SK-N-SH (cell line): ENCODE data around the gene CTSH. TPM values are rescaled to one million over a fixed set of nuclear protein-coding genes. Genes with fewer than 3 reads are reported as not detected.

Experiments used
- CTCF ChIA-PET: fragments of 300-600, 350-600 bp; formaldehyde crosslinking; extraction: SDS; loops from one replicate; lab custom pipeline; 2021; lab: Yijun Ruan, JAX
- POLR2A ChIA-PET: fragments of 350-600 bp; sonication (Branson Sonifier 250); formaldehyde crosslinking; extraction: SDS; loops from one replicate; lab custom pipeline; 2020; ENCODE audit warnings: antibody characterized with exemption, inconsistent platforms; lab: Yijun Ruan, JAX
- DNase-seq: peaks from one replicate; pipeline ENCODE4 v3.0.0; 2012
- H2AFZ ChIP-seq: fragments of 200-600 bp; sonication (generic); 2 replicates; pipeline ENCODE4 v1.8.1; 2016; ENCODE audit warnings: antibody characterized with exemption, mild to moderate bottlenecking, low read depth
- H3F3A ChIP-seq: fragments of 200-600 bp; sonication (generic); replicated peaks from 2 replicates; pipeline ENCODE3; 2016; ENCODE audit warnings: antibody characterized with exemption, mild to moderate bottlenecking; ENCODE audit not compliant: insufficient read depth
- H3K27ac ChIP-seq, 2 experiments: fragments of 200-500 bp in 1 of 2; fragments of 200-600 bp in 1 of 2; sonication (Bioruptor generic) in 1 of 2; sonication (generic), shearing (Covaris generic) in 1 of 2; 2 replicates each; pipeline versions ENCODE4 v1.5.1 to v1.6.1; 2014 to 2016; ENCODE audit warnings: low read depth in 2 of 2, inconsistent platforms in 1 of 2, low read length in 1 of 2, mild to moderate bottlenecking in 1 of 2, mixed read lengths in 1 of 2
- H3K27me3 ChIP-seq: fragments of 200-600 bp; sonication (generic), shearing (Covaris generic); 2 replicates; pipeline ENCODE4 v1.6.1; 2016; ENCODE audit warnings: mixed run types; ENCODE audit not compliant: insufficient read depth
- H3K36me3 ChIP-seq, 2 experiments: fragments of 200-500 bp in 1 of 2; fragments of 200-600 bp in 1 of 2; sonication (Bioruptor generic) in 1 of 2; sonication (generic) in 1 of 2; replicated peaks in 1 of 2; 2 replicates each; pipeline versions ENCODE3 to v1.5.1; 2014 to 2016; ENCODE audit warnings: low read length in 1 of 2, mild to moderate bottlenecking in 1 of 2; ENCODE audit not compliant: insufficient read depth in 2 of 2, control insufficient read depth in 1 of 2
- H3K4me1 ChIP-seq, 2 experiments: fragments of 200-500 bp in 1 of 2; fragments of 200-600 bp in 1 of 2; sonication (Bioruptor generic) in 1 of 2; sonication (generic), shearing (Covaris generic) in 1 of 2; 2 replicates each; pipeline versions ENCODE4 v1.5.1 to v1.6.1; 2014 to 2016; ENCODE audit warnings: low read depth in 1 of 2, low read length in 1 of 2, mixed run types in 1 of 2; ENCODE audit not compliant: insufficient read depth in 2 of 2, control insufficient read depth in 1 of 2
- H3K4me2 ChIP-seq: fragments of 200-600 bp; sonication (generic), shearing (Covaris generic); 2 replicates; pipeline ENCODE4 v1.6.1; 2017; ENCODE audit warnings: mixed run types
- H3K4me3 ChIP-seq, 2 experiments: fragments of 200-500 bp in 1 of 2; fragments of 200-600 bp in 1 of 2; sonication (Bioruptor generic) in 1 of 2; sonication (generic), shearing (Covaris generic) in 1 of 2; 2 replicates each; pipeline versions ENCODE4 v1.5.1 to v1.8.1; 2014 to 2016; ENCODE audit warnings: low read depth in 2 of 2, inconsistent platforms in 1 of 2, low read length in 1 of 2, mild to moderate bottlenecking in 1 of 2, mixed read lengths in 1 of 2, moderate library complexity in 1 of 2
- H3K79me2 ChIP-seq: fragments of 200-600 bp; sonication (generic); 2 replicates; pipeline ENCODE4 v1.8.1; 2017; ENCODE audit warnings: mild to moderate bottlenecking; ENCODE audit not compliant: insufficient read depth
- H3K9ac ChIP-seq: fragments of 200-600 bp; sonication (generic); 2 replicates; pipeline ENCODE4 v1.6.1; 2017; ENCODE audit warnings: mixed run types
- H3K9me2 ChIP-seq: fragments of 200-600 bp; sonication (generic); 2 replicates; pipeline ENCODE4 v1.6.1; 2017; ENCODE audit warnings: mixed run types
- H3K9me3 ChIP-seq: fragments of 200-600 bp; sonication (generic); 2 replicates; pipeline ENCODE4 v1.6.1; 2017; ENCODE audit warnings: mixed run types, mild to moderate bottlenecking, moderate library complexity
- H4K20me1 ChIP-seq: fragments of 200-600 bp; sonication (generic); 2 replicates; pipeline ENCODE4 v1.6.1; 2017; ENCODE audit warnings: mild to moderate bottlenecking, mixed run types; ENCODE audit not compliant: insufficient read depth
- ELF1 ChIP-seq: IDR thresholded peaks from 2 replicates; pipeline ENCODE4 v1.4.0; 2012
- FOSL2 ChIP-seq: IDR thresholded peaks from 2 replicates; pipeline ENCODE4 v1.4.0; 2012; ENCODE audit warnings: low read depth, mild to moderate bottlenecking, moderate library complexity, borderline replicate concordance
- FOXM1 ChIP-seq: IDR thresholded peaks from 2 replicates; pipeline ENCODE4 v1.4.0; 2012; ENCODE audit warnings: low read depth, mild to moderate bottlenecking
- GABPA ChIP-seq: IDR thresholded peaks from 2 replicates; pipeline ENCODE4 v1.4.0; 2012; ENCODE audit warnings: low read depth, mild to moderate bottlenecking
- MEF2A ChIP-seq: IDR thresholded peaks from 2 replicates; pipeline ENCODE4 v1.4.0; 2012; ENCODE audit warnings: low read depth, borderline replicate concordance
- MXI1 ChIP-seq: IDR thresholded peaks from 2 replicates; pipeline ENCODE4 v1.6.1; 2012; ENCODE audit warnings: mild to moderate bottlenecking, low read depth, low read length, improper control_type of control experiment
- RCOR1 ChIP-seq: fragments of 150-350 bp; IDR thresholded peaks from 2 replicates; pipeline ENCODE4 v1.6.1; 2017; ENCODE audit warnings: antibody characterized with exemption, low read length
- RFX5 ChIP-seq: IDR thresholded peaks from 2 replicates; pipeline ENCODE4 v1.6.1; 2012; ENCODE audit warnings: mild to moderate bottlenecking, improper control_type of control experiment, low read length
- TEAD4 ChIP-seq: IDR thresholded peaks from 2 replicates; pipeline ENCODE4 v1.4.0; 2012; ENCODE audit warnings: mild to moderate bottlenecking, borderline replicate concordance; ENCODE audit not compliant: insufficient read depth
- WGBS: methylation state at CpG from one replicate; pipeline ENCODE4 v1.1.6; 2017; ENCODE audit warnings: low lambda C conversion rate; 5-methylcytosine and 5-hydroxymethylcytosine counted together
- polyA plus RNA-seq, 3 experiments: library from polyadenylated mRNA; depleted of rRNA; stranded (reverse); fragments of >200 nt; gene quantifications; 2 replicates each; pipeline ENCODE4 v1.2.3, GENCODE V29; 2012
- TF ChIP-seq, protein P1 (sequence below): IDR thresholded peaks from 2 replicates; pipeline ENCODE4 v1.4.0; 2012; ENCODE audit warnings: low read depth, borderline replicate concordance
- TF ChIP-seq, protein P2 (sequence below): fragments of 150-350 bp; IDR thresholded peaks from 2 replicates; pipeline ENCODE4 v1.6.1; 2016; ENCODE audit warnings: mild to moderate bottlenecking, low read depth, low read length
- TF ChIP-seq, protein P3 (sequence below): IDR thresholded peaks from 2 replicates; pipeline ENCODE4 v1.4.0; 2012; ENCODE audit warnings: low read depth

CTSH gene
- polyA plus RNA-seq, 1 of the 3 experiments (the other 2 are of a cell fraction), result 22.7 TPM

DNA sequence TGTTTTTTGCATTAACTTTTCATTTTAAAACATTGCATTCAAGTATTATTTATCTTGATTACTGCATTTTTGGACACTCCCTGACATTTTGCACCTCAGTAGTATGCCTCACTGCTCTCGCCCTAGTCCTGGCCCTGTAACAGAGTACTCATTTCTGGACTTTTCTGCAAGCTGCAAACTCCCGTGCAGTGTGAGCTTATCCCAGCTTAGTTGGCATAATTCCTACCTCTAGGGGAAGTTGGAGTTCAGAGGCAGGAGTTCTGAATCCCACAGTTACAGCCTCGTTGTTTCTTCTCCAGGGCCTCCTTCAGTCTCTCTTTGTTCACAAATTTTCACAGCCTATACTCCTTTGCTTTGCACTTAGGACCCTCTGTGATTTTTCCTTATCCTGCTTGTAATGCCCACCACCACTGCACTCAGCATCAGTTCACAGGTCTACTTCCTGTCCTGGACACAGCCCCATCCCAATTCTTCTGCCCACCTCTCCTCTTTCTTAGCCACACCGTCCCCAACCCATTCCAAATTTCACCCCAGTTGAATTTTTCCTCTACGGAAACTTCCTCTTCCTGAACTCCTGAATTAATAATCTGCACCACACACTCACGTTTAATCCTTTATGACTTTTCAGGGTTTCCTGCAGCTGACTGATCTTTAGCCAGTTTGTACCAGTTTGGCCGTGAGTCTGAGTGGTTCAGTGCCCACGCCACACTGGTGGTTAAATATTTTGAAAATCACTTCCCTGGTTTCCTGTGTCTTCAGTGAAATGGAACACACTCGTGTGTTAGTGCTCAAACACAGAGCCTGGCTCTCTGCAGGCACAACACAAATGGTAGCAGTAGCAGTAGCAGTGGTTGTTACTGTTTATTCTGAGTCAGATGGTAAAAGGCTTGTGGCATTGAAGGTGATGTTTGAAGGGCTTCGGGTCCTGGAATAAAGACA lies 6.3 kb upstream of the CTSH start:
- WGBS, result 66% methylated on average over 10 of the region's 10 CpGs

DNA sequence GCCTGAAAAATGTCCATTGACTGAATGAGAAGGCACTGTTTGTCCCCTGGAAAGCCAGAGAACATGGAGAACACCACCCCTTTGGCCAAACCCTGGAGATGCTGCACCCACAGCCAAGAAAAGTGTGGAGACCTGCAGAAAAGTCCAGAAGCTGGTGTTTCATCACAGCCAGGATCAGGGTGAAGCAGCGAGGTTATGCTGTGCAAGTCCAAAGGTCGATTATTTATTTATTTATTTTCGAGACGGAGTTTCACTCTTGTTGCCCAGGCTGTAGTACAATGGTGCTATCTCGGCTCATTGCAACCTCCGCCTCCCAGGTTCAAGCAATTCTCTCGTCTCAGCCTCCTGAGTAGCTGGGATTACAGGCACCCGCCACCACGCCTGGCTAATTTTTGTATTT lies 5.5 kb upstream of the CTSH start:
- ChIA-PET CTCF (interaction anchor here (1.4 kb wide), 1 partner anchor 29 kb away, joined by 4 read pairs; no protein-coding TSS in a partner anchor), POLR2A (no interaction called here)
- no peak for TF ChIP-seq ELF1
- H3K27me3 ChIP-seq, result no peaks in the 10 kb centered on the region
- H3K4me3 ChIP-seq, result no peak overlapping the region
- H3K27ac ChIP-seq, result no peak overlapping the region
- H3K9ac ChIP-seq, result no peak overlapping the region
- no peak for DNase-seq
- H3K36me3 ChIP-seq, result no peaks in the 10 kb centered on the region
- H3K9me3 ChIP-seq, result no peaks in the 10 kb centered on the region
- no peaks in the 10 kb centered on the region for H3F3A ChIP-seq
- H3K79me2 ChIP-seq, result no peaks in the 10 kb centered on the region
- no peak overlapping the region for H3K4me2 ChIP-seq
- WGBS, result 83% methylated on average over 9 of the region's 9 CpGs
- H3K4me1 ChIP-seq, result peaks cover 0 to under 1% of the 10 kb centered on the region in 2 experiments; a peak in 1 of 4 replicates
- no peak overlapping the region for H2AFZ ChIP-seq
- H4K20me1 ChIP-seq, result no peaks in the 10 kb centered on the region
- no peaks in the 10 kb centered on the region for H3K9me2 ChIP-seq

More for the DNA sequence above, 6.3 kb upstream of the CTSH start:
- Histone ChIP-seq H3F3A (no peaks in the 10 kb centered on the region), H3K9ac (no peak overlapping the region)
- CTCF ChIA-PET, result interaction anchor here (1.4 kb wide), 1 partner anchor 28 kb away, joined by 4 read pairs; no protein-coding TSS in a partner anchor
- TF ChIP-seq MEF2A (no peak), TEAD4 (no peak), FOXM1 (no peak), GABPA (no peak), MXI1 (no peak), RCOR1 (no peak), FOSL2 (no peak), RFX5 (no peak)
- TF ChIP-seq, protein P1, sequence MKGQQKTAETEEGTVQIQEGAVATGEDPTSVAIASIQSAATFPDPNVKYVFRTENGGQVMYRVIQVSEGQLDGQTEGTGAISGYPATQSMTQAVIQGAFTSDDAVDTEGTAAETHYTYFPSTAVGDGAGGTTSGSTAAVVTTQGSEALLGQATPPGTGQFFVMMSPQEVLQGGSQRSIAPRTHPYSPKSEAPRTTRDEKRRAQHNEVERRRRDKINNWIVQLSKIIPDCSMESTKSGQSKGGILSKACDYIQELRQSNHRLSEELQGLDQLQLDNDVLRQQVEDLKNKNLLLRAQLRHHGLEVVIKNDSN, result no peak
- TF ChIP-seq, protein P2, sequence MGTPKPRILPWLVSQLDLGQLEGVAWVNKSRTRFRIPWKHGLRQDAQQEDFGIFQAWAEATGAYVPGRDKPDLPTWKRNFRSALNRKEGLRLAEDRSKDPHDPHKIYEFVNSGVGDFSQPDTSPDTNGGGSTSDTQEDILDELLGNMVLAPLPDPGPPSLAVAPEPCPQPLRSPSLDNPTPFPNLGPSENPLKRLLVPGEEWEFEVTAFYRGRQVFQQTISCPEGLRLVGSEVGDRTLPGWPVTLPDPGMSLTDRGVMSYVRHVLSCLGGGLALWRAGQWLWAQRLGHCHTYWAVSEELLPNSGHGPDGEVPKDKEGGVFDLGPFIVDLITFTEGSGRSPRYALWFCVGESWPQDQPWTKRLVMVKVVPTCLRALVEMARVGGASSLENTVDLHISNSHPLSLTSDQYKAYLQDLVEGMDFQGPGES, result no peak
- TF ChIP-seq, protein P3, sequence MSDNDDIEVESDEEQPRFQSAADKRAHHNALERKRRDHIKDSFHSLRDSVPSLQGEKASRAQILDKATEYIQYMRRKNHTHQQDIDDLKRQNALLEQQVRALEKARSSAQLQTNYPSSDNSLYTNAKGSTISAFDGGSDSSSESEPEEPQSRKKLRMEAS, result no peak
- TF ChIP-seq, all 33 proteins: peak for 0
- H3K4me3 ChIP-seq, result no peak overlapping the region
- no peaks in the 10 kb centered on the region for H4K20me1 ChIP-seq
- no peaks in the 10 kb centered on the region for H3K27me3 ChIP-seq
- H2AFZ ChIP-seq, result no peak overlapping the region
- no peaks in the 10 kb centered on the region for H3K4me1 ChIP-seq
- no peak overlapping the region for H3K4me2 ChIP-seq
- no peak for DNase-seq
- H3K79me2 ChIP-seq, result no peaks in the 10 kb centered on the region
- H3K9me2 ChIP-seq, result no peaks in the 10 kb centered on the region
- H3K36me3 ChIP-seq, result no peaks in the 10 kb centered on the region
- no peak overlapping the region for H3K27ac ChIP-seq
- no peaks in the 10 kb centered on the region for H3K9me3 ChIP-seq
- POLR2A ChIA-PET, result no interaction called here
